Measurements from ENCODE around the gene PPP2R2D.

- TF ChIP-seq EZH2 (IDR thresholded peaks at IDR 0.05), result no peak
- no peak for TF ChIP-seq POLR2AphosphoS5 (IDR thresholded peaks at IDR 0.05; ENCODE audit: borderline replicate concordance, low read depth, low read length)
Observed at GRCh38 chr10:132004052-132004451, 103.2 kb downstream of the PPP2R2D start.
